Daoy (cell line): ENCODE measurements around the gene MAB21L4. TPM values are rescaled to one million over a fixed set of nuclear protein-coding genes. Genes with fewer than 3 reads are reported as not detected.
"Not testable (repeated sequence)": the region's sequence is repeated elsewhere in the genome, so short reads cannot be mapped to it uniquely, and the experiment has no call there.

Experiments used
- DNase-seq: peaks from one replicate; pipeline ENCODE4 v3.0.0-alpha.2; 2015; ENCODE audit warnings: low read depth
- total RNA-seq: library from RNA; depleted of rRNA; stranded (reverse); fragments of >200 nt; shearing (Covaris generic); gene quantifications from 2 replicates; pipeline ENCODE4 v1.2.3, GENCODE V29; 2014

The MAB21L4 gene
- total RNA-seq, 1 experiment from 2014 or later = not detected

DNA sequence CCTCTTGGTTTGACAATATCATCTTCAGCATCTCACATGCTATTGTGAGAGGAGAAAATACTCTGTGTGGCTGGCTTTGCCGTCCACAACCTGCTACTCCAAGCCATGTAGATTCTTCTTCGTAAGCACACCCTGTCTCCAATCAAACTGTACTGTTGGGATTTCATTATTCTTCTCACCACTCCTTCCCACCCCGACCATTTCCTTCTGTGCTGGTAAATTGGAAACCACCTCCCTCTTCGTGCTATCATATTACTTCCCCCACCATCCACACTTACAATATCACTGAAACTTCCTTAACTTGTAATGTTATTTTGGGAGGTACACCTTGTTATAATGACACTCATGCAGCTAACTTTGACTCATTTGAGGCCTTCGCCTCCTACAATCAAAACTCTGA, 30.6 kb downstream of the MAB21L4 start:
- no peak for DNase-seq

GRCh38 chr2:240864475-240864874, 31.5 kb downstream of the MAB21L4 start:
- DNase-seq = no peak

- DNase-seq = no peak
These were observed 34.4 kb downstream of the MAB21L4 start for GRCh38 chr2:240861547-240861946.

DNA sequence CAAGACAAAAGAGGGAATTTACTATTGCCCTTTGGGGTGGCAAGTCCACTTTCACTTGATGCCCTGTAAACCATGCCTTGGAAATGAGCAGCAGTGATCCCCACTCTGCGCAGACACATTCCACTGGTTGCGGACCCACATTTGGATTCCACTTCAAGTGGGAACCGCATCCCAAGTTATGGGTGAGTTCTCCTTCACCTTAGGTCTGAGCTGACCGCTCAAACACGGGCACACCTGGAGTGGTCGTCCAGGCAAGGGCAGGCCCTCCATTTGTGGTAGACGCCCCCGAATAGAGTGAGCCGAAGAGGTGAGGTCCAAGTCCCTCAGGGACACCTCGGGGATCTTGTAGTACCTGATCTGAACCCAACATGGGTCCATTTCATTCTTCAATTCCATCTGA, 37.1 kb downstream of the MAB21L4 start:
- DNase-seq = no peak

DNA sequence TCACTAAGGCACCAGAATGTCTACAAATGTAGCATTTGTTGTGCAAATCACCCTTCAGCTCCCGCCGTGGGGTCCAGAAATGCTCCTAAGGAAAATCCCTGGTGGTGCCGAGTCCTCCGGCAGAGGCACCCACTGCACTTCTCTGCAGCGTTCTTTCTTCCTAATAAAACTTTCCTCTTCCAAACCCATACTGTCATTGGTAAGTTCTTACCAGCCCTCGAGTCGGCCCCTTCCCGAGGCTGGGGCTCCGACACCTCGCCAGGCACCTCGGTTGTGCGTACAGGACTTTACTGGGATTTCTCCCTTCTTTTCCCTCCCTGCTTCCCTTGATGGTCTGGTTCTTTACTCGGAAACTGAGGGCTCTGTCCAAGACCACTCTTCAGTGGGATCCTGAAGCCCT, 37.6 kb downstream of the MAB21L4 start:
- DNase-seq = no peak

GRCh38 chr2:240857039-240858008, 38.6 kb downstream of the MAB21L4 start:
- DNase-seq = no peak

GRCh38 chr2:240856151-240856980, 39.6 kb downstream of the MAB21L4 start:
- DNase-seq = peak; percentile 50

GRCh38 chr2:240855670-240856069, 40.3 kb downstream of the MAB21L4 start:
- no peak for DNase-seq

GRCh38 chr2:240852671-240853314, 43.2 kb downstream of the MAB21L4 start:
- DNase-seq = no peak

GRCh38 chr2:240851078-240851991, 44.6 kb downstream of the MAB21L4 start:
- peak; percentile 74 for DNase-seq

- DNase-seq = no peak
These were observed 45.2 kb downstream of the MAB21L4 start for GRCh38 chr2:240850756-240851077.

- DNase-seq = no peak
These were observed 45.9 kb downstream of the MAB21L4 start for GRCh38 chr2:240850026-240850425.

GRCh38 chr2:240848900-240849680, 46.9 kb downstream of the MAB21L4 start:
- no peak for DNase-seq

DNA sequence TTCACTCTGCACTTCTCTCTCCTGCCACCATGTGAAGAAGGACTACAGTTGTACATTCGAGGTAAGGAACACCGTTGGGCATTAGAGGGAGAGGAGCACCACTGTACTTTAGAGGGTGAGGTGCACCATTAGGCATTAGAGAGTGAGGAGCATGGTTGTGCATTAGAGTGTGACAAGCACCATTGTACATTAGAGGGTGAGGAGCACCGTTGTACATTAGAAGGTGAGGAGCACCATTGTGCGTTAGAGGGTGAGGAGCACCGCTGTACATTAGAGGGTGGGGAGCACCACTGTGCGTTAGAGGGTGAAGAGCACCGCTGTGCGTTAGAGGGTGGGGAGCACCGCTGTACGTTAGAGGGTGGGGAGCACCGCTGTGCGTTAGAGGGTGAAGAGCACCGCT, 48.1 kb downstream of the MAB21L4 start:
- no peak for DNase-seq

DNA sequence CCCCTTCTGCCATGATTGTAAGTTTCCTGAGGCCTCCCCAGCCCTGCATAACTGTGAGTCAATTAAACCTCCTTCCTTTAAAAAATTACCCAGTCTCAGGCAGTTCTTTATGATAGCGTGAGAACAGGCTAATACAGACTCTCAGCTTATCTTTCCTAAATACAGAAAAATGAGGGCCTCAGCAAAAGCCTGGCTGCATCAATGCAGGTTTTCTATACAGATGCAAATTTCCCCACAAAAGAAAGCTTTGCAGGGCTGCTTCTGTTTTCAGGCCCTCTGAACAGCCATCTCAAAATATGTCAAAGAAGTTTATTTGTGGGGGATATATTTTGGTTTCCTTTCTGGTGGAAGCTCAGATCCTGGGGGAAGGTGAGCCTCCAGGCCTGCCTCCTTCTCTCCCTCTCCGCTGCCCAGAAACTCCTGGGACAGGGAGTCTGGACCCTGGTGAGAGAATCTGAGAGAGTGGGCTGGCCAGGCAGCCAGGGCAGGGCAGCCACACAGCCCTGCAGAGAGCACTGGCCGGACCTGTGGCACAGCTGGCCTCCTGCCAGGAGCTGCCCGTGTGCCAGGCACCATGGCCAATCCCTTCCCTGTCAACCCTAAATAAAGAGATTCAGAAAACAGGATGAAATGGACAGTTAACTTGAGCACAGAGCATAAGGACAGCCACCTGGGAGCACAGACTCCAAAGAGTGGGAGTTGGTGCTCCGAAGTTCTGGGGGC, 48.9 kb downstream of the MAB21L4 start:
- DNase-seq = no peak

- DNase-seq = not testable (repeated sequence)
These were observed 49.6 kb downstream of the MAB21L4 start for GRCh38 chr2:240846309-240846708.

DNA sequence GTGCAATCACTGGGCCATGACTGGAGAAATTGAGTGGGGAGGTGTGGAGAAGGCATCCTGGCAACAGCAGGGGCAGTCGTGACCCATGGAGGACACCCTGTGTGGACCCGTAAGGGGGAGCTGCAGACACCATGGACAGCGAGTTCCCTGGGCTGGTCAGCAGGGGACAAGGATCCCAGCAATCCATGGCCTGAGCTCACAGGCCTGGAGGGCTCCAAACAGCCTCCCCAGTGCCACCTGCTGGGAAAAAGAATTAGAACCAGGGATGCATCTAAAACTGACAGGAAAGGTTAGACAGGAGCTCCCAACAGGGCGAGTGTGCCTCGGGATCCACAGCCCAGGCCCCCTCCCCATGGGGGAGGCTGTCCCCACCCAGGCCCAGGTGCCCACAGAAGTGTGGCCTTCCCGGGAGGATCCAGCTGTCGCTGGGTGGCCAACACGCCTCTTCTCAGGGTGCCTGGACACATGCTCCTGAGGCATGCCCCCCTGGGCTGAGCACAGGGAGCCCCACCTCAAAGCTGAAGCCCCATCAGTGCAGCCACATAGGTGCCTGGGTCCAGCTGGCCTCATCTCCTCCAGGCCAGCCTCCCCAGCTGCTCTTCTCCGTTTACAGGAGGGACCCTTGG, 55.4 kb downstream of the MAB21L4 start:
- peak; percentile 64 for DNase-seq

DNA sequence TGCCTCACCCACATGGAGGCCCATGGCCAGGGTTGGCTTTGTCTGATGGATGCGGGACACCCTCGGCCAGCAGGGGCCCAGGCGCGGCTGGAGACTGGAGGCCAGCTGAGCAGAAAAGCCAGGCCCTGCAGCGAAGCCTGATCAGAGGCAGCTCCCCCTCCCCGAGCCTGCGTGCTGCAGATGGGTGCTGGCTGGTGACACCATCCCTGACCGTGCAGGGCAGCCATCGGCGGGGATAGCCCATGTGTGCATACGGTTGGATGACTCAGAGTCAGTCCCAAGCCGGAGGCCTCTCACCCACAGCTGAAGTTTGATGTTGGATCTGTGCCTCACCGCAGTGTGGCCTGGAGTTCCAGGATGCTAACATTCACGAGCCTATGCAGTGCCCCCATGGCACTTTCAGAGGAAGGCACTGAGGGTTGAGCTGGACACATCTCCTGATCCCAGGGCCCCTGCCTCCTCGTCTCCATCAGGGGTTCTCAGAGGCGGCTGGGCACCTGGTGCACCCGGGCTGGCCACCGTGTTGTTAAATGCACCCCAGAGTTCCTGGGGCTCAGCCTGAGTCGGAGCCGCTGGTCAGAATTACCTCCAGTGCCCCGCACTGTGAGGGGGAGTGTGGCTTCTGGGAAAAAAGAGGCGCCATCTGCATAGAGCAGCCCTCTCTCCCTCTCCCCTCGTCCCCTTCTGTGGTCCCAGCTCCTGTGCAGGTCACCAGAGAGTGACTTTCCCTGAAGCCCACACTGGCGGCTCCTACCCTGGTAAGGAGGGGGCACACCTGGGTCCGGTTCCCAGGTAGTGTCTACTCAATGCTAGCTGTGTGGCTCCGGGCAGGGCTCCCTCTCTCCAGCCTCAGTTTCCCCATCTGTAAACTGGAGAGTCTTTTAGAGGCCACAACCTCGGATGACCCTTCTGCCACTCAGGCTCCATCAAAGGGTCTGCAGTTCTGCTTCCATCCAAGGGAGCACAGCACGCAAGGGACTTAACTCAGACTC, 56.5 kb downstream of the MAB21L4 start:
- peak; percentile 90 for DNase-seq
